RWPE1 (cell line): Measurements from ENCODE around the gene ERP44.
"Not testable (repeated sequence)": the region's sequence is repeated elsewhere in the genome, so short reads cannot be mapped to it uniquely, and the experiment has no call there.

Experiments used
- CTCF ChIA-PET: fragments of 350-600 bp; sonication (Branson Sonifier 250); formaldehyde crosslinking; extraction: SDS; loops from one replicate; lab custom pipeline; 2021; lab: Yijun Ruan, JAX
- POLR2A ChIA-PET: fragments of 400-600 bp; formaldehyde crosslinking; extraction: SDS; loops from one replicate; lab custom pipeline; 2020; ENCODE audit warnings: antibody characterized with exemption; ENCODE audit not compliant: low non-redundant PET; lab: Yijun Ruan, JAX
- DNase-seq: peaks from one replicate; pipeline ENCODE4 v3.0.0; 2012; ENCODE audit warnings: low spot score
- H3K27ac ChIP-seq: fragments of 450-650 bp; 2 replicates; pipeline ENCODE4 v1.5.1; 2017
- CTCF ChIP-seq: fragments of 450-650 bp; conservative IDR thresholded peaks from 2 replicates; pipeline ENCODE4 v1.5.1; 2017; ENCODE audit warnings: low read depth, mild to moderate bottlenecking

The ERP44 gene

GRCh38 chr9:100063185-100063584 lies 35.6 kb downstream of the ERP44 start:
- no peak for TF ChIP-seq CTCF
- ChIA-PET POLR2A (no interaction called here), CTCF (no interaction called here)
- H3K27ac ChIP-seq = no peak overlapping the region
- no peak for DNase-seq

- H3K27ac ChIP-seq, CTCF ChIA-PET, POLR2A ChIA-PET, DNase-seq: not testable (repeated sequence)
Measured at GRCh38 chr9:100062683-100063082, 36.1 kb downstream of the ERP44 start.

GRCh38 chr9:100058699-100059579 lies 39.9 kb downstream of the ERP44 start:
- no peak for TF ChIP-seq CTCF
- CTCF ChIA-PET = interaction anchor here (0.6 kb wide), 1 partner anchor 31 kb away, joined by 3 read pairs; no protein-coding TSS in a partner anchor
- H3K27ac ChIP-seq = no peak overlapping the region
- POLR2A ChIA-PET = no interaction called here
- no peak for DNase-seq

GRCh38 chr9:100057624-100058023 lies 41.2 kb downstream of the ERP44 start:
- TF ChIP-seq CTCF = no peak
- CTCF ChIA-PET = interaction anchor here (0.6 kb wide), 1 partner anchor 1205 kb away, joined by 3 read pairs; no protein-coding TSS in a partner anchor
- POLR2A ChIA-PET = no interaction called here
- DNase-seq = no peak
- H3K27ac ChIP-seq = no peak overlapping the region

GRCh38 chr9:100056561-100056960 lies 42.2 kb downstream of the ERP44 start:
- ChIA-PET POLR2A (no interaction called here), CTCF (no interaction called here)
- DNase-seq = no peak
- no peak overlapping the region for H3K27ac ChIP-seq
- no peak for TF ChIP-seq CTCF

GRCh38 chr9:100052375-100052774 lies 46.4 kb downstream of the ERP44 start:
- H3K27ac ChIP-seq = no peak overlapping the region
- CTCF ChIA-PET = no interaction called here
- DNase-seq = no peak
- POLR2A ChIA-PET = no interaction called here
- no peak for TF ChIP-seq CTCF

GRCh38 chr9:100049551-100049950 lies 49.2 kb downstream of the ERP44 start:
- TF ChIP-seq CTCF = no peak
- H3K27ac ChIP-seq = no peak overlapping the region
- CTCF ChIA-PET = interaction anchor here (0.6 kb wide), 1 partner anchor 11 kb away, joined by 3 read pairs; no protein-coding TSS in a partner anchor
- no peak for DNase-seq
- POLR2A ChIA-PET = no interaction called here
